Coronary artery (tissue), 2 donors: ENCODE data around the gene ADCY2.

Experiments used
- DNase-seq: peaks from one replicate; pipeline ENCODE4 v3.0.0-alpha.2; 2017; ENCODE audit warnings: low spot score
- H3K27ac ChIP-seq, 2 donors: fragments of 200-600 bp; sonication (generic); one replicate each; pipeline ENCODE4 v1.5.1; 2016 to 2019
- H3K4me3 ChIP-seq: fragments of 200-600 bp; sonication (generic); 2 replicates; pipeline ENCODE4 v1.5.1; 2016; ENCODE audit warnings: mild to moderate bottlenecking, moderate library complexity
- CTCF ChIP-seq: fragments of 200-600 bp; sonication (generic); IDR thresholded peaks from one replicate; pipeline ENCODE4 v1.5.1; 2019; ENCODE audit warnings: antibody characterized with exemption

The ADCY2 gene

GRCh38 chr5:7749626-7750025 is 353.7 kb downstream of the ADCY2 start:
- Histone ChIP-seq H3K27ac (no peak overlapping the region), H3K4me3 (no peak overlapping the region)
- DNase-seq, result no peak
- TF ChIP-seq CTCF, result no peak

GRCh38 chr5:7751874-7752273 is 355.9 kb downstream of the ADCY2 start:
- Histone ChIP-seq H3K27ac (no peak overlapping the region), H3K4me3 (no peak overlapping the region)
- no peak for DNase-seq
- no peak for TF ChIP-seq CTCF

DNA sequence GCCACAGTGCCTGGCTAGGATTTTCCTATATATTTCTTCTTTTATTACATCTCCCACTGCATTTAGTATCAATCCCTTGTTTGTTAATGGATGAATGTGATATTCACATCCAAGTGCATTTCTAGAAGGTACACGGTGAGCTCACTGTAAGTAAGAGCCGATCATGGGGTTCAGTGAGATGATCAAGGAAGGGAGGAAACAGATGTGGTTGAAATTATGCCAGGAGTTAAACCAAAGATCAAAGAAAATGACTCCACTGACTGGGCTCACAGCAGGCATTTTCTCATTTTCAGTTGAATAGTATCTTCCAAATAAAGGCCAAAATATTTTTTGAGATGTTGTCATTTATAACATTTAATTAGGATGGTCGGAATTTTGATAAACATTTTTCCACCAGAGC is 357.2 kb downstream of the ADCY2 start:
- H3K27ac ChIP-seq, result no peak overlapping the region
- DNase-seq, result no peak
- H3K4me3 ChIP-seq, result no peak overlapping the region
- TF ChIP-seq CTCF, result no peak

DNA sequence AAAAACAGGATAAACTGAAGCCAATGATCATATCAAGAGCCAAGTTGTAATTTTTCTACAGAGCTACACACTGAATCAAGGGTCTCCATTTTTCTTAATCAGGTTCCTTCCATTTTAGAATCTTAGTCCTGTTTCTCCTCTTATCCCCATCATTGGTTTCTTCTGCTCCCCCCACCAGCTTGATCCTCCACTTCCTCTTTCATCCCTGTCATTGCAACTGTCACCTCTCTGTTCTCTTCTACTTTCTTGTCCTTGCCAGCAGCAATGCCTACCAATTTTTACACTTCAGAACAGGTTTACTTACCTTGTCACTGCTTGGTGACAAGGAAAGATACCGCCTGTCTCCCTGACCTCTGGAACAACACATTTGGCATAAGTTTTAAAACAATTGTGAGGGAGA is 357.7 kb downstream of the ADCY2 start:
- no peak overlapping the region for H3K27ac ChIP-seq
- TF ChIP-seq CTCF, result no peak
- no peak for DNase-seq
- H3K4me3 ChIP-seq, result no peak overlapping the region

- TF ChIP-seq CTCF, result no peak
- H3K27ac ChIP-seq, result no peak overlapping the region
- DNase-seq, result no peak
- no peak overlapping the region for H3K4me3 ChIP-seq
Observed at GRCh38 chr5:7754490-7754889, 358.6 kb downstream of the ADCY2 start.

DNA sequence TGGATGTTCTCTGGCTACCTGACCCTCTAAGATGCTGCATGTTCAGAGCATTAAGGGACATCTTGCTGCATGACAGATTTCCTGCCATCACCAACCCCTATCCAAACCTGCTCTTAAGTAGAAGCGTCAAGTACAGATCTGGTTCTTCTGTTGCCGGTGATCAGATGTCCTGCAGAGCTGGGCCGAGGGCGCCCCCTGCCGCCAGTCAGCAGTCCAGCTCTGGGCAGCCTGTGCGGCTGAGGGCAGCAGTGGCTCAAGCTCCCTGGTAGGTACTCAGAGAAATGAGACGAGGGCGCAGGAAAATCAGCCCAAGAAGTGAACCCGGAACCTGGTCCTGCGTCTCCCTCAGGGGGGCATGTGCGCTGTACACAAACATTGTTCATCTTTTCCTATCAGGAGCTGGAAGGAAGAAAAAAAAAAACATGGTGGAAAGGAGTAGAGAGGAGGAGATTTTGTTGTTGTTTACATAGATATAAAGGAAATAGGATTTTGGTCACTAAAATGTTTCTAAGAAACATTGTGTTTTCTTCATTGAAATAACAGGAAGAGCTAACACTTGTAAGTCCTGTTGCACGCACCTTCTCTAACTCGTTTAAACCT is 359.2 kb downstream of the ADCY2 start:
- no peak overlapping the region for H3K27ac ChIP-seq
- peak; percentile 37 for TF ChIP-seq CTCF
- DNase-seq, result no peak
- H3K4me3 ChIP-seq, result no peak overlapping the region

DNA sequence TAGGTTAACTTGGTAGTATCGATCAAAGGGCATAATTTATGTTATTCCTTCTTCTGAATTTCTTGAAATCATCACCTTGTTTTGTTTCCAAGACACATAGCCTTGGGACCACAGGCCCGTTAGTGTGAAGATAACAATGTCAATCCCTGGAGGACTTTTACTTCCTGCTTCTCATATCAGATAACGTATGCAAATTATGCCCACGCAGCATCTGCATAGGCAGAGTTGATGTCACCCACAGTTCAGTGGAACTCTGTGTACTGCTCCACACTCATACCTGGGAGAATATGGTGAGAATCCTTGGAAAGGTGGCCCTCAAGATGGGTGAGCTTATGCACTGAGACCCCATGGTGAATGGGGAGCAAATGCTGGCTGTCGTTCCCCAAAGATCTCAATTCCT is 360.0 kb downstream of the ADCY2 start:
- DNase-seq, result no peak
- Histone ChIP-seq H3K27ac (no peak overlapping the region), H3K4me3 (no peak overlapping the region)
- no peak for TF ChIP-seq CTCF
